ENCODE data around the gene NOTO. TPM values are rescaled to one million over a fixed set of nuclear protein-coding genes. Genes with fewer than 3 reads are reported as not detected.
A peak's percentile ranks its signal among the peaks of the same experiment; 100 is the strongest.
"Not testable (repeated sequence)": the region's sequence is repeated elsewhere in the genome, so short reads cannot be mapped to it uniquely, and the experiment has no call there.

The NOTO gene
- total RNA-seq, 1 donor from 2014 or later = not detected

DNA sequence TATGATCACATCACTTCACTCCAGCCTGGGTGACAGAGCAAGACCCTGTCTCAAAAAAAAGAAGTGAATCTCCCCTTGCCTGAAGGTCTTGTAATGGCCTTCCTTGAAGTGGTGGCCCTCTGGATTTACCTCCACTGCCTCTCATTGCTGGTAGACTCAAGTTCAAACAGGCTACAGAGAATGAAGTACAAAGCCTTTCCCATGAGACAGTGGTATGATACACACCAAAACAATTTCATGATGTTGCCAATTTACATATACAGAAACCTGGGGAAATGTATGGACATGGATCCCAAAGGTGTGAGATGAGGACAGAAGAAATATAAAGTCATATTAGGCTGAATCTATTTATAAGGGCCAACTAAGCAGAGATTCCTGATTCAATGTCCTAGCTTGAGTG, 4.8 kb upstream of the NOTO start:
- Mint-ChIP-seq H3K36me3 (ENCODE audit: low read depth, unreplicated experiment) (no peaks in the 10 kb centered on the region), H3K27ac (ENCODE audit: unreplicated experiment) (no peak overlapping the region), H3K4me3 (ENCODE audit: unreplicated experiment) (no peak overlapping the region), H3K4me1 (ENCODE audit: low read depth, unreplicated experiment) (no peaks in the 10 kb centered on the region), H3K27me3 (ENCODE audit: low read depth, unreplicated experiment) (peaks cover 41% of the 10 kb centered on the region), H3K9me3 (ENCODE audit: unreplicated experiment) (peaks cover 2% of the 10 kb centered on the region)
- H3K4me2 ChIP-seq (ENCODE audit: low read length) = no peak overlapping the region
- DNase-seq (ENCODE audit: low read depth) (no peak), FAIRE-seq (no peak)
- no peak for TF ChIP-seq EZH2 (IDR thresholded peaks at IDR 0.05; ENCODE audit: insufficient read depth, low read length)
- TF ChIP-seq, protein P1, sequence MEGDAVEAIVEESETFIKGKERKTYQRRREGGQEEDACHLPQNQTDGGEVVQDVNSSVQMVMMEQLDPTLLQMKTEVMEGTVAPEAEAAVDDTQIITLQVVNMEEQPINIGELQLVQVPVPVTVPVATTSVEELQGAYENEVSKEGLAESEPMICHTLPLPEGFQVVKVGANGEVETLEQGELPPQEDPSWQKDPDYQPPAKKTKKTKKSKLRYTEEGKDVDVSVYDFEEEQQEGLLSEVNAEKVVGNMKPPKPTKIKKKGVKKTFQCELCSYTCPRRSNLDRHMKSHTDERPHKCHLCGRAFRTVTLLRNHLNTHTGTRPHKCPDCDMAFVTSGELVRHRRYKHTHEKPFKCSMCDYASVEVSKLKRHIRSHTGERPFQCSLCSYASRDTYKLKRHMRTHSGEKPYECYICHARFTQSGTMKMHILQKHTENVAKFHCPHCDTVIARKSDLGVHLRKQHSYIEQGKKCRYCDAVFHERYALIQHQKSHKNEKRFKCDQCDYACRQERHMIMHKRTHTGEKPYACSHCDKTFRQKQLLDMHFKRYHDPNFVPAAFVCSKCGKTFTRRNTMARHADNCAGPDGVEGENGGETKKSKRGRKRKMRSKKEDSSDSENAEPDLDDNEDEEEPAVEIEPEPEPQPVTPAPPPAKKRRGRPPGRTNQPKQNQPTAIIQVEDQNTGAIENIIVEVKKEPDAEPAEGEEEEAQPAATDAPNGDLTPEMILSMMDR (IDR thresholded peaks at IDR 0.05; ENCODE audit: insufficient read depth, low read depth, low read length) = no peak
- H3K9me3 ChIP-seq (ENCODE audit: insufficient read depth, low read depth, low read length) = no peaks in the 10 kb centered on the region
- H3K79me2 ChIP-seq (ENCODE audit: insufficient read depth, low read length) = no peaks in the 10 kb centered on the region
- H3K4me3 ChIP-seq (ENCODE audit: insufficient read depth, low read depth, low read length) = no peak overlapping the region
- no peaks in the 10 kb centered on the region for H4K20me1 ChIP-seq (ENCODE audit: insufficient read depth, low read length)
- no peaks in the 10 kb centered on the region for H3K36me3 ChIP-seq (ENCODE audit: insufficient read depth, low read length)
- H2AFZ ChIP-seq (ENCODE audit: low read depth, low read length) = no peak overlapping the region
- no peak overlapping the region for H3K9ac ChIP-seq (ENCODE audit: low read length)
- peaks cover 40% of the 10 kb centered on the region for H3K27me3 ChIP-seq (ENCODE audit: insufficient read depth, low read length)
- H3K27ac ChIP-seq (ENCODE audit: low read depth, low read length) = no peak overlapping the region
- no peaks in the 10 kb centered on the region for H3K4me1 ChIP-seq (ENCODE audit: insufficient read depth, low read length)

DNA sequence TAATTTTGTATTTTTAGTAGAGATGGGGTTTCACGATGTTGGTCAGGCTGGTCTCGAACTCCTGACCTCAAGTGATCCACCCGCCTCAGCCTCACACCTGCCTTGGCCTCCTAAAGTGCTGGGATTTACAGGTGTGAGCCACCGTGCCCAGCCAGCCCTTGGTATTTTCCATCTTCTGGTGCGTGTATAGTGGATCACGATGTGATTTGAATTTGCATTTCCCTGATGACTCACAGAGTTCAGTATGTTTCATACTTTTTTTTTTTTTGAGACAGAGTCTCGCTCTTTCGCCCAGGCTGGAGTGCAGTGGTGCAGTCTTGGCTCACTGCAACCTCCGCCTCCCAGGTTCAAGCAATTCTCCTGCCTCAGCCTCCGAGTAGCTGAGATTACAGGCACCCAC, 2.1 kb upstream of the NOTO start:
- H3K27ac ChIP-seq (ENCODE audit: low read depth, low read length); H4K20me1 ChIP-seq (ENCODE audit: insufficient read depth, low read length); H2AFZ ChIP-seq (ENCODE audit: low read depth, low read length); FAIRE-seq; H3K79me2 ChIP-seq (ENCODE audit: insufficient read depth, low read length); H3K36me3 ChIP-seq (ENCODE audit: insufficient read depth, low read length); DNase-seq (ENCODE audit: low read depth); H3K4me3 Mint-ChIP-seq (ENCODE audit: unreplicated experiment); H3K4me2 ChIP-seq (ENCODE audit: low read length); H3K4me3 ChIP-seq (ENCODE audit: insufficient read depth, low read depth, low read length); H3K9me3 Mint-ChIP-seq (ENCODE audit: unreplicated experiment); H3K4me1 Mint-ChIP-seq (ENCODE audit: low read depth, unreplicated experiment); H3K9me3 ChIP-seq (ENCODE audit: insufficient read depth, low read depth, low read length); H3K9ac ChIP-seq (ENCODE audit: low read length); H3K4me1 ChIP-seq (ENCODE audit: insufficient read depth, low read length); H3K36me3 Mint-ChIP-seq (ENCODE audit: low read depth, unreplicated experiment): not testable (repeated sequence)
- peaks cover 62% of the 10 kb centered on the region for H3K27me3 ChIP-seq (ENCODE audit: insufficient read depth, low read length)
- peaks cover 57% of the 10 kb centered on the region for H3K27me3 Mint-ChIP-seq (ENCODE audit: low read depth, unreplicated experiment)
- H3K27ac Mint-ChIP-seq (ENCODE audit: unreplicated experiment) = peak overlapping the region; percentile 62

- H3K4me1 Mint-ChIP-seq (ENCODE audit: low read depth, unreplicated experiment) = no peaks in the 10 kb centered on the region
- FAIRE-seq (no peak), DNase-seq (ENCODE audit: low read depth) (no peak)
- Histone ChIP-seq H4K20me1 (ENCODE audit: insufficient read depth, low read length) (no peaks in the 10 kb centered on the region), H2AFZ (ENCODE audit: low read depth, low read length) (peak overlapping the region; percentile 34), H3K4me3 (ENCODE audit: insufficient read depth, low read depth, low read length) (no peak overlapping the region), H3K9ac (ENCODE audit: low read length) (no peak overlapping the region), H3K4me1 (ENCODE audit: insufficient read depth, low read length) (no peaks in the 10 kb centered on the region), H3K79me2 (ENCODE audit: insufficient read depth, low read length) (no peaks in the 10 kb centered on the region), H3K4me2 (ENCODE audit: low read length) (peak overlapping the region; percentile 54), H3K36me3 (ENCODE audit: insufficient read depth, low read length) (no peaks in the 10 kb centered on the region), H3K27me3 (ENCODE audit: insufficient read depth, low read length) (peaks cover 56% of the 10 kb centered on the region), H3K27ac (ENCODE audit: low read depth, low read length) (no peak overlapping the region), H3K9me3 (ENCODE audit: insufficient read depth, low read depth, low read length) (no peaks in the 10 kb centered on the region)
- TF ChIP-seq EZH2 (IDR thresholded peaks at IDR 0.05; ENCODE audit: insufficient read depth, low read length) = peak; percentile 87
- TF ChIP-seq, protein P1 (IDR thresholded peaks at IDR 0.05; ENCODE audit: insufficient read depth, low read depth, low read length) = no peak
- H3K27ac Mint-ChIP-seq (ENCODE audit: unreplicated experiment) = no peak overlapping the region
- H3K4me3 Mint-ChIP-seq (ENCODE audit: unreplicated experiment) = no peak overlapping the region
- H3K9me3 Mint-ChIP-seq (ENCODE audit: unreplicated experiment) = peaks cover 5% of the 10 kb centered on the region
- H3K36me3 Mint-ChIP-seq (ENCODE audit: low read depth, unreplicated experiment) = no peaks in the 10 kb centered on the region
- peaks cover 50% of the 10 kb centered on the region for H3K27me3 Mint-ChIP-seq (ENCODE audit: low read depth, unreplicated experiment)
Measured at GRCh38 chr2:73203055-73203681, 794 bp downstream of the NOTO start.
